Fibroblast of skin of right biceps (primary cell): ENCODE measurements around the gene TNFSF13B.

Experiments
- DNase-seq: peaks from one replicate; pipeline ENCODE4 v3.0.0-alpha.2; 2013

TNFSF13B gene

GRCh38 chr13:108350579-108350978 lies 81.1 kb downstream of the TNFSF13B start:
- DNase-seq, result no peak

- DNase-seq, result no peak
These were observed 83.1 kb downstream of the TNFSF13B start for GRCh38 chr13:108352599-108352998.

GRCh38 chr13:108357228-108357627 lies 87.7 kb downstream of the TNFSF13B start:
- DNase-seq, result no peak
